ENCODE measurements around the gene CYFIP2. TPM values are rescaled to one million over a fixed set of nuclear protein-coding genes. Genes with fewer than 3 reads are reported as not detected.
A peak's percentile ranks its signal among the peaks of the same experiment; 100 is the strongest.

CYFIP2 gene
- total and polyA plus RNA-seq, 4 donors = 24.9 to 46.3 (median 37.0) TPM

DNA sequence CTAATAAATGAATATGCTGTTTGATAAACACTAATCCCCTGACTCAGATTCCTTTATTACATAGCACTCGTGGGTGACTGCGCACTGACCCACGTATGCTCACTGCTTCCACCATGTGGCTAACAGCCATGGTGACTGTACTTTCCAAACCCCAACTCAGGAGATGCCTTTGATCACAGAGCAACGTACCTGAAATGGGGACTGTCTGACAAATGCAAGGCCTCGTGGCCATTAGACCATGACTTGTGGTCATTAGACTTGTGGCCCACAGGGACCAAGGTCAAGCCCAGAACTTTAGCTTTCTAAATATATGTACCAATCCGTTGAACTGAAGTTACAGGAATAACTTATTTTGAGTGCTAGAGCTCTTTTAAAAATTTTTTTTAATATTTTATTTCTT lies 46.6 kb downstream of the CYFIP2 start:
- H3K4me1 ChIP-seq (ENCODE audit: control insufficient read depth in 5 of 5, insufficient read depth in 5 of 5, low read length in 5 of 5) = no peaks in the 10 kb centered on the region
- ATAC-seq (ENCODE audit: insufficient read depth, low FRiP score) (peak; percentile 62), DNase-seq (peak; percentile 18 to 53 (median 30))
- 37 to 39% methylated on average over 6 of the region's 6 CpGs for WGBS, 2 donors
- H3K27ac ChIP-seq (ENCODE audit: low read depth in 1 of 2, low read length in 1 of 2) = no peak overlapping the region
- no peak overlapping the region for H3K4me3 ChIP-seq
- TF ChIP-seq, protein P1, sequence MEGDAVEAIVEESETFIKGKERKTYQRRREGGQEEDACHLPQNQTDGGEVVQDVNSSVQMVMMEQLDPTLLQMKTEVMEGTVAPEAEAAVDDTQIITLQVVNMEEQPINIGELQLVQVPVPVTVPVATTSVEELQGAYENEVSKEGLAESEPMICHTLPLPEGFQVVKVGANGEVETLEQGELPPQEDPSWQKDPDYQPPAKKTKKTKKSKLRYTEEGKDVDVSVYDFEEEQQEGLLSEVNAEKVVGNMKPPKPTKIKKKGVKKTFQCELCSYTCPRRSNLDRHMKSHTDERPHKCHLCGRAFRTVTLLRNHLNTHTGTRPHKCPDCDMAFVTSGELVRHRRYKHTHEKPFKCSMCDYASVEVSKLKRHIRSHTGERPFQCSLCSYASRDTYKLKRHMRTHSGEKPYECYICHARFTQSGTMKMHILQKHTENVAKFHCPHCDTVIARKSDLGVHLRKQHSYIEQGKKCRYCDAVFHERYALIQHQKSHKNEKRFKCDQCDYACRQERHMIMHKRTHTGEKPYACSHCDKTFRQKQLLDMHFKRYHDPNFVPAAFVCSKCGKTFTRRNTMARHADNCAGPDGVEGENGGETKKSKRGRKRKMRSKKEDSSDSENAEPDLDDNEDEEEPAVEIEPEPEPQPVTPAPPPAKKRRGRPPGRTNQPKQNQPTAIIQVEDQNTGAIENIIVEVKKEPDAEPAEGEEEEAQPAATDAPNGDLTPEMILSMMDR (IDR thresholded peaks at IDR 0.05; ENCODE audit: control extremely low read depth, extremely low read depth) = peak; percentile 47
- peaks cover 0 to 6% (median 0%) of the 10 kb centered on the region in 4 donors for H3K36me3 ChIP-seq (ENCODE audit: control insufficient read depth in 4 of 4, insufficient read depth in 4 of 4, low read length in 4 of 4)
- peaks cover 0 to 2% (median 0%) of the 10 kb centered on the region in 4 donors for H3K9me3 ChIP-seq (ENCODE audit: control insufficient read depth in 4 of 4, insufficient read depth in 3 of 4, low read length in 3 of 4)
- H3K27me3 ChIP-seq (ENCODE audit: control insufficient read depth in 3 of 3, insufficient read depth in 3 of 3, low read length in 2 of 3) = no peaks in the 10 kb centered on the region
- H3K9ac ChIP-seq (ENCODE audit: insufficient read depth in 1 of 2, low read length in 2 of 2) = no peak overlapping the region

DNA sequence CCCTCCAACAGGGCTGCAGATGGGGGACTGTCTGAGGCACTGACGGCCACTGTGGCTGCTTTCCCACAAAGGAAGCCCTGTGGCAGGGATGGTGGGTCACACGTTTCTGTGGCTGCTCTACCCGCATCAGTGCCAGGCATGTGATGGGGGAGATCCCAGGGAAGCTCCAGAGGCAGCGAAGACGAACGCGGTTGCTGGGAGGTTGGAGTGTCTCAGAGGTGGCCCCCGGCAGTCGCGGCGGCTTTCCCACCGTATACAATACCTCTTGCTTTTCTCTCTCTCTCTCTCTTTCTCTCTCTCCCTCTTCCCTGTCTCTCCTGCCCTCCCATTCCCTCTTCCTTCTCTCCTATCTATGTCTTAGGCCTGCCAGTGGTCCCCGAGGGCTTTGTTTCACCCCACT lies 56.7 kb downstream of the CYFIP2 start:
- Histone ChIP-seq H3K36me3 (ENCODE audit: control insufficient read depth in 4 of 4, insufficient read depth in 4 of 4, low read length in 4 of 4) (peaks cover 0 to 10% (median 0%) of the 10 kb centered on the region in 4 donors), H3K4me3 (no peak overlapping the region), H3K27me3 (ENCODE audit: control insufficient read depth in 3 of 3, insufficient read depth in 3 of 3, low read length in 2 of 3) (no peaks in the 10 kb centered on the region), H3K27ac (ENCODE audit: low read depth in 1 of 2, low read length in 1 of 2) (no peak overlapping the region), H3K9me3 (ENCODE audit: control insufficient read depth in 4 of 4, insufficient read depth in 3 of 4, low read length in 3 of 4) (no peaks in the 10 kb centered on the region), H3K9ac (ENCODE audit: insufficient read depth in 1 of 2, low read length in 2 of 2) (no peak overlapping the region), H3K4me1 (ENCODE audit: control insufficient read depth in 5 of 5, insufficient read depth in 5 of 5, low read length in 5 of 5) (no peaks in the 10 kb centered on the region)
- TF ChIP-seq, protein P1 (IDR thresholded peaks at IDR 0.05; ENCODE audit: control extremely low read depth, extremely low read depth) = no peak
- ATAC-seq (ENCODE audit: insufficient read depth, low FRiP score) = no peak
- DNase-seq = no peak
- WGBS, 2 donors = 89 to 92% methylated on average over 13 of the region's 13 CpGs

DNA sequence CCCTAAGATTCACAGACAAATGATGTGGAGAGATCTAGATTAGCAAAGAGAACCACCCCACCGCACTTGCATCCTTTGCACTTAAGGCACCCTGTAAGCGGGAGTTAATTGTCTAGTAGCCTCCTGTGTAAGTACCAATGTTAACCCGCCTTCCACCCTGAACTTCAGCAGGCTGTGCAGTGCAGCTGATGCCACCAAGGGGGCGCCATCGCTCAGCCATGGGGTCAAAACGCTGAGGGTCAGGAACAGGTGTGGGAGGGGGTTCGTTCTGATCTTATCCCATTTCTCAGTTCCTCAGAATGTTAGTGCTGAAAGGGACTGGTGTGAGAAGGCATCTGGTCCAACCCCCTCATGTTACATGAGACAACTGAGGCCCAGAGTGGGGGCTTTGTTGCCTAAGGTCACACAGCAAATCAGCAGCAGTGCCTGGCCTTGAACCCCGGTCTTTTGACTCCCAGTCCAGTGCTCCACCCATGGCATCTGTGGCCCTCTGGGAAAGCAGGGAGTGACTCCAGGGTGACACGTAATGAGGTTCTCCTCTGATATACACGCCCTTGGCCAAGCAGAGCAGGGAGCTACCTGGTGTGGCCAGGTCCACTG lies 57.3 kb downstream of the CYFIP2 start:
- peaks cover 0 to 10% (median 0%) of the 10 kb centered on the region in 4 donors for H3K36me3 ChIP-seq (ENCODE audit: control insufficient read depth in 4 of 4, insufficient read depth in 4 of 4, low read length in 4 of 4)

More for the DNA sequence above, 57.3 kb downstream of the CYFIP2 start:
- no peak for ATAC-seq (ENCODE audit: insufficient read depth, low FRiP score)
- DNase-seq = no peak
- no peaks in the 10 kb centered on the region for H3K9me3 ChIP-seq (ENCODE audit: control insufficient read depth in 4 of 4, insufficient read depth in 3 of 4, low read length in 3 of 4)
- TF ChIP-seq, protein P1 (IDR thresholded peaks at IDR 0.05; ENCODE audit: control extremely low read depth, extremely low read depth) = no peak
- no peak overlapping the region for H3K27ac ChIP-seq (ENCODE audit: low read depth in 1 of 2, low read length in 1 of 2)
- H3K4me3 ChIP-seq = no peak overlapping the region
- H3K9ac ChIP-seq (ENCODE audit: insufficient read depth in 1 of 2, low read length in 2 of 2) = no peak overlapping the region
- H3K27me3 ChIP-seq (ENCODE audit: control insufficient read depth in 3 of 3, insufficient read depth in 3 of 3, low read length in 2 of 3) = no peaks in the 10 kb centered on the region
- 87% methylated on average over 10 of the region's 10 CpGs for WGBS, 2 donors
- no peaks in the 10 kb centered on the region for H3K4me1 ChIP-seq (ENCODE audit: control insufficient read depth in 5 of 5, insufficient read depth in 5 of 5, low read length in 5 of 5)

Data from lung (tissue), 12 donors.